ENCODE measurements around the gene CD8A.
"Not testable (repeated sequence)": the region's sequence is repeated elsewhere in the genome, so short reads cannot be mapped to it uniquely, and the experiment has no call there.

The CD8A gene

DNA sequence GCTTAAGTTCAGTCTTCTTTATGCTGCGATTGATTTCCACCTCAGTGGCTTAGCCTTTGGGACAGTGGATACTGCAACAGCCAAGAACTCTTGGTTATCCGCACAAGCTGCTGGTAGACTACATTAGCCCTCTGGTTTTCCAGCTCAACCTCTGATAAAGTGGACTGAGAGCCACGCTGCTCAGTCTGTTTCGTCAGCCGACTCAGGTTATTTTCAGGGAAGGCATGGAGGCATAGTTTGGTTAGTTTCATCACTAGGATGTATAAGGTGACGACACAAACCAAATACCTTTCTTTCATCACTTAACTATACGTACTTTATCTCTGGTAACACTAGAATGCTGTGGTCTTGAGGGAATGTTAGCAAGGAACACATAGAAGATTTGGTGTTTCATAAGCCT is 14.2 kb downstream of the CD8A start:
- no peak for DNase-seq

DNA sequence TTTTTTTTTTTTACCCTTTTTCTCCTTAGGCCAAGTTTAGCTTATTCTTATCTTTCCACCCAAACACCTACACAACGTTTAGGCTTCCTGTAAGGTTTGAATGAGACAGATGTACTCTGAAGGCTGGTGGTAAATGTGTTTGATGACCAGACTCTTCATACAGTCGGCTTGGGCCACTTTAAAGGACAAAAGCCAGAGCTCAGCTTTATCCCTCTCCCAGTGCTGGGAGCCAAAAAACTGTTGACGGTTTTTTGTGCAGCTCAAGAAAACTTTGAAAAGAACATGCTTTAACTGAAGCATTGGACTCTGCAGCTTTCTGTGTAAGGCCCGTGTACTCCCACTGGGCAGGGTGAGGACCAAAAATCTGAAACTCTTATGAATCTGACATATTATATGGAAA is 15.4 kb downstream of the CD8A start:
- DNase-seq, result no peak

DNA sequence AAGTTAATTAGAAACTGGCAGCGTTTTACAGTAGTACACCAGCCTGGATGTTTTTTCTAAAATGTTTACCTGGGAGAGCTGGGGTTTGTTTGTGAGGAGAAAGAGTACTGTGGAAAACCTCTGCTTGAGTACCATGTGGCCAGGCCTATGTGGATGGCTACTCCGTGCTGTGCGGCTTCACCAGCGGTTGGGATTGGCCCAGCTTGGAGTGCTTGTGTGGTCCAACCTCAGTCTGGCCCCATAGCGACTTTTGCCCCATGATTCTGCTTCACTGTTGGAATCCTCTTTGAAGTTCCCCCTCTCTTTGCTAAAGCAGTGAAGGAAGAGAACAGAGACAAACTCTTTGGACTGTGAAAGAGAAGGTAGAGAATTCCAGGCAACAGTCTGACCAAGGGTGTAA is 15.9 kb downstream of the CD8A start:
- no peak for DNase-seq

- DNase-seq, result no peak
These were observed 18.1 kb downstream of the CD8A start for GRCh38 chr2:86772611-86773010.

DNA sequence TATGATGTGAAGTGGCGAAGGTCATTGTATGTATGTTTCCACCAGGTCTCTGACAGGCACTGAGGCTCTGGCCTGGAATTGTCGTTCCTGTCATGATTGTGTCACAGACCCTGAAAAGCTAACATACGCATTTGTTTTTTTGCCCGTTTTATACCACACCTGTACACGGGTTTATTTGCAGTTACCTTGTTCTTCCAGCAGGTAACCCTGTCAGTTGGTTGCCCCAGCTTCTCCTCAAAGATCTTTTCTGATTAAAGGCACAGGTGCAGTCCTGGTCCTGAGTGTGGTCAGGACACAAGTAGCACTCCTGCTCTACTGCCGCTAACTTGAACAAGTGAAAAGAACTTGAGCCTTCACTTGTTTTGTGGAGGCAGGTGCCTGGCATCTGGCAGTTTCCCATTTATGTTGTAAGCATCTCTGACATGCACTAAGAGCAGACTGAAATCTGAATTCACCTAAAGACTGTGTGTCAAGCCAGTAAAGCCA is 19.9 kb downstream of the CD8A start:
- DNase-seq, result no peak

DNA sequence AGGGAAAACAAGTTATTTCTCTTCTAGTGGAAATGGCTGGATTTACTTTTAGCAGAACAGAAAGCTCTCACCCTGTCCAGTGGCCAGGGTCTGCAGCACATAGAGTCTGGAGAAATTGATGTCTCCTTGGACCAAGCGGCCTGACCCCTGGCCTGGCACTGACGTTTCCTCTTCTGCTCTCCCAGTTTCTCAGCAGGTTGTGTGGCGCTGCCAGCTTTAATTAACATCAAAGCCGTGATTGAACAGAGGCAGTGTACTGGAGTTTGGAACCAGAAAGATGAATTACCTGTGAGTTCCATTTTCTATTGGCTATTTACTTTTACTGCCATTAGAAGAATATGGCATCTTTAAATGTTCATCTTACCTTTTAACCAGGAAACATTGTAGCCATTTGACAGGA is 20.9 kb downstream of the CD8A start:
- DNase-seq, result no peak

DNA sequence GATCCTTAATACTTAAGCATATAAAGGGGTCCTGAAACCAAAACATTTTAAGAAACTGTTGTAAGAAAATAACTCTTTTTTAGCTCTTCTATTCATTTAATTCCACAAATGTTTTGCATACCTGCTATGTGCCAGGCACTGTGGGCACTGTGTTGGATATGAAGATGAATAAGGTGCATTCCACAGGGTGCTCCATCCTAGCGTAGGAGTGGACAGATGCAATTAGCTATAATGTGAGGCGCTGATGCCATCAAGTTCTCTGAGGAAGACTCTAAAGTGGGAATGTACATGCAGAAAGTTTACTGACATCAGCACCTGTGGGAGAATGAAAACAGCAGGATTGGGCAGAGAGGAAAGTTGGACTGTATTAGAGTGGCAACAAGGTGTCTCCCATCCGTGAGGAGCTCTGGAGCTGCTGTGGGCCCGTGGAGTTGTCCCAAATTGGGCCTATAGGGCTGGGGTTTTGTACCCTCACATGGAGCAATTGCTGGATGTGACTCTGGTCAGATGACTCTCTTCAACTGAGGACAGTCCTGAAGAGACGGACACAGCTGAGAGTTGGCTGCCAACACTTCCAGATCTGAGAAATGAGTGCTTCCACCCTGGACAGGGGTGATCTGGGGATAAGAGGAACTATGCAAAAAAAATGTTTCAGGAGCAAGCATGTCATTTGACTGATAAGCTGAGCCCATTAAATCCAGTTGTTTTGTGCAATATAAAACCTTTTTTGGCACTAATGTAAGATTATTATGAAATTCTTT is 22.3 kb downstream of the CD8A start:
- no peak for DNase-seq

DNA sequence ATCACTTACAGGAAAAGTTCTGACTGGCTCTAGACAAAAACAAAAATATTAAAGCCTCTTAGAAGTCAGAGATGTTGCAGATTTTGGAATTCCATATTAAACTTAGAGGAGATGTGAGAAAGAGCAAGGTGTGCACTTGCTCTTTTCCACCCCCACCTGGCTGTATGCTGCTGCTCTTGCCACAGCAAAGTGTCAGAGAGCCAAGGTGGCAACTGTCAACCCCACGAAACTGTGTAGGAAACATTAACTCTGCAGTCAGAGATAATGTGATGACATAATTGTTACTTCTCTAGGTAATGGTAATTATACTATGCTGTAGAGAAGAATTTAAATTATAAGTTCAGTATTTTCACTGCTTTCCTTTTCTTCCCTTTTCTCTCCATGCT is 25.4 kb downstream of the CD8A start:
- DNase-seq, result no peak

- peak; percentile 51 for DNase-seq
These were observed 25.9 kb downstream of the CD8A start for GRCh38 chr2:86764661-86765309.

DNA sequence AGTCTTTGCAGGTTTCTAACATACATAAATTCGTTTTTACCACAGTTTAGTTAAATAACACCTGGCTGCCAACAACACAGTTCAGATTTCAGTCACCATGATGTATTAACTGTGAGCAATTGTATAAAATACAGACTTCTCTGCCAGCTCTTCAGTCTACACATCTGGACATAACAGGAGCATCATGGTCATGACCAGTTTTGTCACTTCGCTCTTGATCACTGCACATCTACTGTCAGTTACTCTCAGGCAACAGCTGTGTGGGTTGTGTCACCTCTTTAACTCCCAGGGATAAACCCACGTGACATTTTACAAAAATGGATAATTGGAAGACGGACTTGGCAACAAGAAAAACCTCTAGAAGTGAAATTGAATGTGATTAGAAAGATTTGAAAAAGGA is 30.3 kb downstream of the CD8A start:
- no peak for DNase-seq

DNA sequence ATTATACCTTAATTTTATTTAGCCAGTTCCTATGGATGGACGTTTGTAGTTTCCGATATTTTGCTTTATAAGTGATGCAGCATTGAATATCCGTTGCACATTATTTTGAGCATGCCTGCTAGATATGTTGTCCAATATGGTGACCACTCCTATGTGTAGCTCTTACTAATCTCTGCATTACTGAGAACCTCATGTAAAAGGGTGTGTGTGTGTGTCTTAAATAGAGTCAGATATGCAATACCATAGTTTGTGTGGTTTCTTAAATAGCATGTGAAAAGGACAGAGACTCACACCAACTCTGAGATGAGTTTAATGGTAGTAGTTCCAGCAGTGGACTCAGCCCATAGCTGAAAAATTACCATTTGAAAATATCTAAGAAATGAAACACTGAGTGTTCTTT is 32.3 kb downstream of the CD8A start:
- DNase-seq, result no peak

- DNase-seq, result no peak
These were observed 37.1 kb downstream of the CD8A start for GRCh38 chr2:86753606-86754005.

GRCh38 chr2:86752934-86753333 is 37.8 kb downstream of the CD8A start:
- no peak for DNase-seq

- DNase-seq, result no peak
These were observed 38.9 kb downstream of the CD8A start for GRCh38 chr2:86751778-86752177.

DNA sequence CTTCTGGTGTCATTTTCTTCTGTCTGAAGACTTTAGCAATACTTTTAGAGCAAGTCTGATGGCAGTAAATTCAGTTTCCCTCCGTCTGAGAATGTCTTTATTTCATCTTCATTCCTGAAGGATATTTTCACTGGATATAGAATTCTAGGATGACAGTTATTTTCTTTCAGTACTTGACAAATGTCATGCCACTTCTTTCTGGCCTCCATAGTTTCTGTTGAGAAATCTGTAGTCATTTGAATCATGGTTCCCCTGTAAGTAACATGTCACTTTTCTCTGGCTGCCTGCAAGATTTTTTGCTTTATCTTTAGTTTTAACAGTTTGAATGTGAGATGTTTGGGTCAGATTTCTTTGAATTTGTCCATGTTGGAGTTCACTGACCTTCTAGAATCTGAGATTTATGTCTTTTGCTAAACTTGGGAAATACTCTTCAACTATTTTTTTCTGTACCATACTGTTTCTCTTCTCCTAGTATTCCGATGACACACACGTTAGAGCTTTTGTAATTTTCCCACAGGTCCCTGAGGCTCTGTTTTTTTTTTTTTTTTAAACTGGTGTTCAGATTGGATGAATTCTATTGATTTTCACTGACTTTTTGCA is 40.4 kb downstream of the CD8A start:
- no peak for DNase-seq

DNA sequence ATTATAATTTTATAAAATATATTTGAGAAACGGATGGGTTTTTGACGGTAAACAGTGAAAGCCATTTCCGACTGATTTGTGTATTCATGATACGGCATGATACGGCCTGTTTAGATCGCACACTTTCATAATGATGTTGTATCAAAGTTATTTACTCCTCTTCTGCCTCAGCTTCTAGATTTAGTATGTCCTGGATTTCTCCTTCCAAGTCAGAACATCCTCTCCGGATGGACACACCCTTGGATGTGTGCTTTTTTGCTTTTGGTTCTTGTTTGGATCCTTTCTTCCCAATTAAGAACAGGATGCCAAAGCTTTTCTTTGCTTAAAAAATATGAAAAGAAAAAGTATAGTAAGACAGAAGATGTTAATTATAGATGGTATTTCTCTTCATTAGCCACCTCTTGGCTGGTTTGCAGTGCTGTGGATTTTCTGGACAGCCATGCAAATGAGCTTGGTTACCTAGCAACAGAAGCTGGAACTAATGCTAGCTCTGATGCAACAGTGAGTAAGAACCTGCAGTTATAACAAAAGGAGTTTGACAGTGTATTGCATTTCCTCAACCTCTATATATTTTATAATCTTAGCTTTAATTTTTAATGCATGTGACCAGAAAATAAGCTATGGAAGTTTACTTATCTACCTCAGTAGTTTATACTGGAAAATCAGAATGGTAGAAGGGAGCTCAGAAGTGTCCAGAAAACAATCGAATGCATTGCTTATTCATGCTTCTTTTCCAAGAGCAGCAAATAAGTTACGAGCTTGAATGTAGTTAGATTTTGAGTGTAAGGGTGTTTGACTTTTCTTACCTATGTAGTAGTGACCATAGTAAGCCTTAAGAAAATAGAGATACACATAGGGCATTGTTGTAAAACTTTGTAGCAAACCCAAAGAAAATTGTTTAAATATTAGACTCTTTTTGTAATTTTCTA is 42.7 kb downstream of the CD8A start:
- peak; percentile 37 for DNase-seq

- no peak for DNase-seq
These were observed 43.8 kb downstream of the CD8A start for GRCh38 chr2:86746939-86747338.

DNA sequence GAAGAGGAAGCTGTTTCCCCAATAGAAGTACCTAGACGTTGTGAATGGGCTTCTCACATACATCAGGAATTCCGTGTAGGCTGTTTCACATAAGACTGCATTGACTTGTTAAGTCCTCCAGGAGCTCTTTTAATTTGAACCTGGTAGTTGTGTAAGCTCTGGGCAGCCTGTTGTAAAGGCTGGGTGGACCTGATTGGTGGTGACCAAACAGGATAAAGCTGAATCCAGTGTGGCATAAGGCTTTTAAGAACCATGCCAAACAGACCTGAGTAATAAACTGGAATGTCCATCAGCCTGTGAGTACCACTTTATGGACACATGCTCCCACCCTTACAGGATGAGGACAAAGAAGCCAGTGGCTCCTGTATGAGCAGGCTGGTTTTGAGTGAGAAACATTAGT is 46.6 kb downstream of the CD8A start:
- no peak for DNase-seq

DNA sequence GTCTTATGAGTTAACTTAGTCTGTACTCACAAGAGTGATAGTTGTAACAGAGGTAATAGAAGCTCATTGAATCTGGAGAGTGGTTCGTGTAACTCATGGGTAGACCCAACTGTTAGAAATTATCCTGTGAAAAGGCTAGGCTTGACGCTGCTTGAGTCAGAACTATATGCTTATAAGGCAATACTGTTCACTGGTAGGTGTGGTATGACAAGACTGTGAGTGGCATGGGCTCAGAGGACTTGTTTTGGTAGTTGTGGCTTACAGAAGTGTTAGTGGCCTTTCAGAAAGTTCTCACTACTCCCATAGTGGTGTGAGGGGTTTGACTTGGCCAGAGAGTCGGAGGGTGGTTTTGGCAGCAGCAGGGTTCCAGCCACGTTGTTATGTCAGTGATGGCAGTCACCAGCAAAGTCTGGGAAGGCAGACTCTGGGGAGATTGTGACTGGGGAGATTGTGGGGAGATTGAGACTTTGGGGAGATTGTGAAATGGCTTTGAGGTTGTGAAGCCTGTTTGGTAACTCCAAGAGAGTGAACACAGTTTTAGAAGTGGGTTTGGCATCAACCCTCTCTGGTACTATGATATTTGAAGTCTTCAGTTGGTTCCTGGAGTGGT is 48.7 kb downstream of the CD8A start:
- DNase-seq, result not testable (repeated sequence)

- not testable (repeated sequence) for DNase-seq
These were observed 50.8 kb downstream of the CD8A start for GRCh38 chr2:86739889-86740288.

DNA sequence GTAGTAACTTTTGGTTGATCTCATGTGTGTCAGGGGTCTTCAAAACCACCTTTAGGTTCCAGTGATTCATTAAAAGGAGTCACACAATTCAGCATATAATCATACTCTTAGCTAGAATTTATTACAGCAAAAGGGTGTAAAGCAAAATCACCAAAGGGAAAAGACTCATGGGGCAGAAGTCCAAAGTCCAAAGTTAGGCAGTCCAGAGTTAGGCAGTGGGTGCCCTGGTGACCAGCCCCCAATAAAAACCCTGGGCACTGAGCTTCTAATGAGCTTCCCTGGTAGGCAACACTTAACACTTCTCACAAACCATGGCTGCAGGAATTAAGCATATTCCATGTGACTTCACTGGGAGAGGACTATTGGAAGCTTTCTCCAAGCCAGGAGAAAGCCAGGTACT is 51.2 kb downstream of the CD8A start:
- not testable (repeated sequence) for DNase-seq

- not testable (repeated sequence) for DNase-seq
These were observed 55.8 kb downstream of the CD8A start for GRCh38 chr2:86734896-86735295.

Data from activated CD4-positive, alpha-beta T cell treated with anti-CD3 and anti-CD28 coated beads, Interleukin-2, amount 50 U/mL, for 16 hours (primary cell).